WI38 (cell line): ENCODE data around the gene DENND2D.

ENCODE experiments used
- H3K4me3 ChIP-seq: 2 replicates; pipeline ENCODE4 v1.5.1; 2011; ENCODE audit warnings: low read depth, mild to moderate bottlenecking, control low read depth, low read length
- TF ChIP-seq, protein P1 (sequence below): IDR thresholded peaks from 2 replicates; pipeline ENCODE4 v1.5.1; 2012; ENCODE audit warnings: low read depth, mild to moderate bottlenecking, control low read depth, low read length

Gene DENND2D

GRCh38 chr1:111214074-111214801 lies 13.8 kb upstream of the DENND2D start:
- H3K4me3 ChIP-seq, result no peak overlapping the region
- TF ChIP-seq, protein P1, sequence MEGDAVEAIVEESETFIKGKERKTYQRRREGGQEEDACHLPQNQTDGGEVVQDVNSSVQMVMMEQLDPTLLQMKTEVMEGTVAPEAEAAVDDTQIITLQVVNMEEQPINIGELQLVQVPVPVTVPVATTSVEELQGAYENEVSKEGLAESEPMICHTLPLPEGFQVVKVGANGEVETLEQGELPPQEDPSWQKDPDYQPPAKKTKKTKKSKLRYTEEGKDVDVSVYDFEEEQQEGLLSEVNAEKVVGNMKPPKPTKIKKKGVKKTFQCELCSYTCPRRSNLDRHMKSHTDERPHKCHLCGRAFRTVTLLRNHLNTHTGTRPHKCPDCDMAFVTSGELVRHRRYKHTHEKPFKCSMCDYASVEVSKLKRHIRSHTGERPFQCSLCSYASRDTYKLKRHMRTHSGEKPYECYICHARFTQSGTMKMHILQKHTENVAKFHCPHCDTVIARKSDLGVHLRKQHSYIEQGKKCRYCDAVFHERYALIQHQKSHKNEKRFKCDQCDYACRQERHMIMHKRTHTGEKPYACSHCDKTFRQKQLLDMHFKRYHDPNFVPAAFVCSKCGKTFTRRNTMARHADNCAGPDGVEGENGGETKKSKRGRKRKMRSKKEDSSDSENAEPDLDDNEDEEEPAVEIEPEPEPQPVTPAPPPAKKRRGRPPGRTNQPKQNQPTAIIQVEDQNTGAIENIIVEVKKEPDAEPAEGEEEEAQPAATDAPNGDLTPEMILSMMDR, result no peak

GRCh38 chr1:111213412-111213811 lies 13.0 kb upstream of the DENND2D start:
- TF ChIP-seq, protein P1, result no peak
- H3K4me3 ChIP-seq, result no peak overlapping the region

GRCh38 chr1:111212634-111213335 lies 12.3 kb upstream of the DENND2D start:
- TF ChIP-seq, protein P1, result no peak
- no peak overlapping the region for H3K4me3 ChIP-seq

DNA sequence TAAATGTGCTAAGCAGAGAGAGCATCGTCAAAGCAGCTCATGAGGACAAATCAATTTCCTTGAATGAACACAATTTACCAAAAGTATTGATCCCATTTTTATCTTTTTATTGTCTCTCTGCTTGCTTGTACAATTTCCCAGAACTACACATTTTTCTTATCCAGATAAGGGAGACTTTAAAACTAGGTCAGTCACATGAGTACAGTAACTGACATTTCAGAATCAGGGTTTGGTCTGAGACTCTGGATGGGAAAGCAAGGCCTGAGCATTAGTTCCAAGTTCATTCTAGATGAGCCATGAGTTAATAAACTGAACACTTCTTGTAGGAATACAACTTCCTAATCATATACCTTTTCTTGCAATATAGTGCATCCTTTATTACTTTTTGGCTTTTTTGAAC lies 11.5 kb upstream of the DENND2D start:
- TF ChIP-seq, protein P1, result no peak
- H3K4me3 ChIP-seq, result no peak overlapping the region

GRCh38 chr1:111209622-111210021 lies 9.2 kb upstream of the DENND2D start:
- H3K4me3 ChIP-seq, result no peak overlapping the region
- TF ChIP-seq, protein P1, result no peak

- no peak overlapping the region for H3K4me3 ChIP-seq
- TF ChIP-seq, protein P1, result no peak
These were observed 8.5 kb upstream of the DENND2D start for GRCh38 chr1:111208921-111209320.

DNA sequence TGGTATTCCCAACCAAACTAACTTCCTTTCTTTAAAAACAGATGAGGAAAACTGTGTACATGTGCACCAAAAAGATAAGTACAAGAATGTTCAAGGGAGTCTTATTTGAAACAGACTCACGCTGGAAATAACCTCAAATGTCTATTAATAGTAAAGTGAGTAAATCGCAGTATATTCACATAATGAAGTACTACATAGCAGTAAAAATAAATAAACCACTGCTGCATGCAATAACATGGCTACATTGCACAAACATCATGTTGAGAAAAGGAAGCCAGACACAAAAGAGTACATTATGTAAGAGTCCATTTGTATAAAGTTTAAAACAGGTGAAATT lies 5.2 kb upstream of the DENND2D start:
- TF ChIP-seq, protein P1, result no peak
- H3K4me3 ChIP-seq, result no peak overlapping the region
